ENCODE measurements around the gene KIF22.

- TF ChIP-seq CTCF (conservative IDR thresholded peaks at IDR 0.05 in 1 of 2, IDR thresholded peaks at IDR 0.05 in 1 of 2; ENCODE audit: low read depth in 1 of 2, low read length in 2 of 2) (peak in 1 of 2 donors; percentile 23), EZH2 (IDR thresholded peaks at IDR 0.05; ENCODE audit: low read length, missing control alignments) (no peak)
Measured at GRCh38 chr16:29816694-29817441, 26.3 kb downstream of the KIF22 start.

Data from fibroblast of lung (primary cell).